A549 (cell line): ENCODE data around the gene SYNE2.

Experiments
- EP300 ChIP-seq, 2 experiments: fragments of >200 bp; sonication (Bioruptor Twin); formaldehyde crosslinking; IDR thresholded peaks; 2 replicates in 1 of 2; 3 replicates in 1 of 2; pipeline ENCODE4 v1.6.1; 2016 to 2017
- MAZ ChIP-seq: fragments of 150-350 bp; IDR thresholded peaks from 2 replicates; pipeline ENCODE4 v1.6.1; 2014; ENCODE audit warnings: antibody characterized with exemption, low read depth, low read length, borderline replicate concordance
- MYC ChIP-seq: IDR thresholded peaks from 2 replicates; pipeline ENCODE4 v1.6.1; 2012; ENCODE audit warnings: mild to moderate bottlenecking, inconsistent platforms, low read length, improper control_type of control experiment, borderline replicate concordance
- POLR2A ChIP-seq: IDR thresholded peaks from 2 replicates; pipeline ENCODE4 v1.6.1; 2012; ENCODE audit warnings: mild to moderate bottlenecking, low read length
- RFX5 ChIP-seq: fragments of 450-650 bp; IDR thresholded peaks from 2 replicates; pipeline ENCODE4 v1.7.1; 2014; ENCODE audit warnings: antibody characterized with exemption, mild to moderate bottlenecking, moderate library complexity
- TFCP2L1 ChIP-seq: fragments of 250-450 bp; sonication (Bioruptor Pico); IDR thresholded peaks from 2 replicates; pipeline ENCODE4 v1.5.0; 2021; ENCODE audit warnings: mild to moderate bottlenecking
- TF ChIP-seq, protein P1 (sequence below): fragments of >200 bp; sonication (Bioruptor Twin); formaldehyde crosslinking; IDR thresholded peaks from 3 replicates; pipeline ENCODE4 v1.5.1; 2016
- TF ChIP-seq, protein P2 (sequence below): fragments of 450-650 bp; IDR thresholded peaks from 2 replicates; pipeline ENCODE4 v1.6.1; 2014; ENCODE audit warnings: antibody characterized with exemption
- TF ChIP-seq, protein P3 (sequence below): IDR thresholded peaks from 2 replicates; pipeline ENCODE4 v1.6.1; 2012

DNA sequence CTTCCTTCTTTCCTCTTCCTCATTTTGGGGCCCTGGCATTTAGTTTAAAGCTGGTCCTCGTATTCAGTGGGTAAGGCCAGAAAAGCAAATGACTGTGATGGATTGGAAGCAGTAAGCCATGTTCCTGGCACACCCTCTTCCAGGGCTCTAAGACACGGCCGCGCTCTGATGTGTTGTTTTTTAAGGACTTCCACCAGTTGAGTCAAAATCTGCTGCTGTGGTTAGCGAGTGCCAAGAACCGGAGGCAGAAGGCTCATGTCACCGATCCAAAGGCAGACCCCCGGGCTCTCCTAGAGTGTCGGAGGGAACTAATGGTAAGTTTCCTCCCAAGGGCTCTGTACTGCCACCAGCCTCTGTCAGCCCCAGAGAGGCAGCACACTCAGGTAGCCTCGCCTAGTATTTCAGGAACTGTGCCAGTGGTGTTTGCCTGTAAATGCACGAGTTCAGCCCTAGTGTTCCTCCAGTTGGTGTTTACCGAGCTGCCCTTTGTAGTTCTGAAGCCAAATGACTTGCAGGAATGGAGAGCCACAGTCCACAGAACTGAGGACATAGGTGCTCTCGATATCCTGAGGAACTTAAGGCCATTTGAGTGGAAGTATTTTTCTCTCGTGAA lies 368.7 kb downstream of the SYNE2 start:
- TF ChIP-seq MYC (no peak), EP300 (IDR thresholded peaks at IDR 0.05) (no peak), RFX5 (no peak), POLR2A (no peak), MAZ (no peak), TFCP2L1 (CRISPR knock-in tag) (no peak)
- TF ChIP-seq, protein P1, sequence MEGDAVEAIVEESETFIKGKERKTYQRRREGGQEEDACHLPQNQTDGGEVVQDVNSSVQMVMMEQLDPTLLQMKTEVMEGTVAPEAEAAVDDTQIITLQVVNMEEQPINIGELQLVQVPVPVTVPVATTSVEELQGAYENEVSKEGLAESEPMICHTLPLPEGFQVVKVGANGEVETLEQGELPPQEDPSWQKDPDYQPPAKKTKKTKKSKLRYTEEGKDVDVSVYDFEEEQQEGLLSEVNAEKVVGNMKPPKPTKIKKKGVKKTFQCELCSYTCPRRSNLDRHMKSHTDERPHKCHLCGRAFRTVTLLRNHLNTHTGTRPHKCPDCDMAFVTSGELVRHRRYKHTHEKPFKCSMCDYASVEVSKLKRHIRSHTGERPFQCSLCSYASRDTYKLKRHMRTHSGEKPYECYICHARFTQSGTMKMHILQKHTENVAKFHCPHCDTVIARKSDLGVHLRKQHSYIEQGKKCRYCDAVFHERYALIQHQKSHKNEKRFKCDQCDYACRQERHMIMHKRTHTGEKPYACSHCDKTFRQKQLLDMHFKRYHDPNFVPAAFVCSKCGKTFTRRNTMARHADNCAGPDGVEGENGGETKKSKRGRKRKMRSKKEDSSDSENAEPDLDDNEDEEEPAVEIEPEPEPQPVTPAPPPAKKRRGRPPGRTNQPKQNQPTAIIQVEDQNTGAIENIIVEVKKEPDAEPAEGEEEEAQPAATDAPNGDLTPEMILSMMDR: no peak
- TF ChIP-seq, protein P2, sequence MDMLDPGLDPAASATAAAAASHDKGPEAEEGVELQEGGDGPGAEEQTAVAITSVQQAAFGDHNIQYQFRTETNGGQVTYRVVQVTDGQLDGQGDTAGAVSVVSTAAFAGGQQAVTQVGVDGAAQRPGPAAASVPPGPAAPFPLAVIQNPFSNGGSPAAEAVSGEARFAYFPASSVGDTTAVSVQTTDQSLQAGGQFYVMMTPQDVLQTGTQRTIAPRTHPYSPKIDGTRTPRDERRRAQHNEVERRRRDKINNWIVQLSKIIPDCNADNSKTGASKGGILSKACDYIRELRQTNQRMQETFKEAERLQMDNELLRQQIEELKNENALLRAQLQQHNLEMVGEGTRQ: no peak
- TF ChIP-seq, protein P3, sequence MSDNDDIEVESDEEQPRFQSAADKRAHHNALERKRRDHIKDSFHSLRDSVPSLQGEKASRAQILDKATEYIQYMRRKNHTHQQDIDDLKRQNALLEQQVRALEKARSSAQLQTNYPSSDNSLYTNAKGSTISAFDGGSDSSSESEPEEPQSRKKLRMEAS: no peak
